Stimulated activated memory B cell treated with anti-CD40 and anti-IgM and Interleukin-4, amounts not matched to agents 10 μg/mL and 1 μg/mL and 100 μg/mL, for 72 hours (primary cell): ENCODE data around the gene ZNF496.

Source experiments
- ATAC-seq: fragments of 150-1000 bp; cut with Tn5 transposase; 2 replicates; pipeline ENCODE4 v1.10.0; 2021
- H3K27ac Mint-ChIP-seq: one replicate; pipeline ENCODE4 v1.8.0; 2022; ENCODE audit warnings: mild to moderate bottlenecking, mixed read lengths
- H3K27me3 Mint-ChIP-seq: one replicate; pipeline ENCODE4 v1.8.0; 2022; ENCODE audit warnings: mixed read lengths
- H3K36me3 Mint-ChIP-seq: one replicate; pipeline ENCODE4 v1.8.0; 2022; ENCODE audit warnings: mixed read lengths
- H3K4me1 Mint-ChIP-seq: one replicate; pipeline ENCODE4 v1.8.0; 2022; ENCODE audit warnings: mixed read lengths
- H3K4me3 Mint-ChIP-seq: one replicate; pipeline ENCODE4 v1.8.0; 2022; ENCODE audit warnings: mild to moderate bottlenecking, moderate library complexity, mixed read lengths
- H3K9me3 Mint-ChIP-seq: one replicate; pipeline ENCODE4 v1.8.0; 2022; ENCODE audit warnings: mixed read lengths

The ZNF496 gene

DNA sequence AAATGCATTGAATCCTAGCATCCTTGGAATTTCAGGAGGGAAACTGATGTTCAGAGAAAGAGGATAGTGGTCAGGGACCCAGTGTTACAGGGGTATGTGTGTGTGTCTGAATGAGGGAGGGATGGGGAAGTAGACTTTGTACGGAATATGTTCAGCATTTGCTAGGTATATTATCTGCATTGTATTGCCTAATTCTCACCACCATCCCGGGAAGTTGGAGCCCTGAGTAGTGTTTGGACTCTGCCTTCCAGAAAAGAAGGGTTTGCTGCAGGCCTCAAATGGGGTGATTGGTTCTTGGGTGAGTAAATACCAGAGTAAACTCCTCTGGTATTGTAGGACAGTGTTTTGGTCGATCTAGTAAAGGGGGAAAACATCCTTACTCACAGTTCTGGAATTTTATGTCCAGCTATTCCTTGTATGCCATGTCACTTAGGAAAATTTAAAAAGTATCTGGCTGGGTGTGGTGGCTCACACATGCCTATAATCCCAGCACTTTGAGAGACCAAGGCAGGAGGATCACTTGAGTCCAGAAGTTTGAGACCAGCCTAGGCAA is 7.1 kb upstream of the ZNF496 start:
- H3K27me3 Mint-ChIP-seq: no peaks in the 10 kb centered on the region
- H3K4me1 Mint-ChIP-seq: peaks cover 30% of the 10 kb centered on the region
- H3K9me3 Mint-ChIP-seq: no peaks in the 10 kb centered on the region
- H3K36me3 Mint-ChIP-seq: peaks cover 9% of the 10 kb centered on the region
- H3K4me3 Mint-ChIP-seq: no peak overlapping the region
- no peak for ATAC-seq
- no peak overlapping the region for H3K27ac Mint-ChIP-seq

DNA sequence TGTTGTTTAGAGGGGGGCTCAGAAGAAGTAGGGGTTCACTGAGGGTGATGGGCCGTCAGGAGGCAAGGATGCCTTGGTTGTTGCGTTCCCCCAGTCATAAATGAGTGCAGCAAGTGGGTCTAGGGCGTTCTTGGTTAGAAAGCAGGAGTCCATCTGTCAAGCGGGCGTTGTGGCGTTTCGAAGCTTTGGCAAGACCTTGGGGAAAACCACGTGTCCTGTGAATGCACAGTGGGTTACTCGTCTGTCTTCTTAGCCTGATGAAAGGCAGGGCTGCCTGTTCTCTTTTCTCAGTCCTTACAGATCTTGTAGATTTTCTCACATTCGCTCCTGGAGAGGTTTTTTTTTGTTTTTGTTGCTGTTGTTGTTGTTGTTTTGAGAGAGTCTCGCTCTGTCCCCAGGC is 6.3 kb upstream of the ZNF496 start:
- Mint-ChIP-seq H3K27me3 (no peaks in the 10 kb centered on the region), H3K36me3 (peaks cover 12% of the 10 kb centered on the region)
- ATAC-seq: no peak

DNA sequence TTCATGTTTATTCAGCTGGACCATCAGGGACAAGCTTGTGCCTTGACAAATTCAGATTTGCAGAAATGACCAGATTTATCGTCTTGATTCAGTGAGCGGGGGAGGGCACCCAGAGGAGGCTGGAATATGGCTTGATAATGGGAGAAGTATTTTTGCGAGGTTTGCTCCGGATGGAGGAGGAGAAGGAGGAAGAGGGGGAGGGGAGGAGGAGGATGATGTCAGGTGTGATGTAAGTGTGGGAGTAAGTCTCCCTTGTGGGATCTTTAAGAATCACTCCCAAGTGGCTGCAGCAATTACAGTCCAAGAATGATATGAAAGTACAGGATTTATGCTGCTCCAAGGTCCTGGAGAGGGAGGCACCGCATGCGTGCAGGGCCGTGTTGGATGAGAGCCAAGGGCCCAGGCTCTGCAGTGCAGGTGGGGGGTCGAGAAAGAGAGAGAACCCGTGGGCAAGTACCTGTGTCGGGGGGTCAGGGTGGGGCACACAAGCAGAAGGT is 5.6 kb upstream of the ZNF496 start:
- Mint-ChIP-seq H3K27me3 (no peaks in the 10 kb centered on the region), H3K4me3 (no peak overlapping the region), H3K9me3 (no peaks in the 10 kb centered on the region), H3K4me1 (peaks cover 26% of the 10 kb centered on the region), H3K27ac (no peak overlapping the region), H3K36me3 (peaks cover 12% of the 10 kb centered on the region)
- no peak for ATAC-seq

More for the DNA sequence above, 6.3 kb upstream of the ZNF496 start:
- no peak overlapping the region for H3K27ac Mint-ChIP-seq
- no peak overlapping the region for H3K4me3 Mint-ChIP-seq
- H3K4me1 Mint-ChIP-seq: peaks cover 26% of the 10 kb centered on the region
- no peaks in the 10 kb centered on the region for H3K9me3 Mint-ChIP-seq

DNA sequence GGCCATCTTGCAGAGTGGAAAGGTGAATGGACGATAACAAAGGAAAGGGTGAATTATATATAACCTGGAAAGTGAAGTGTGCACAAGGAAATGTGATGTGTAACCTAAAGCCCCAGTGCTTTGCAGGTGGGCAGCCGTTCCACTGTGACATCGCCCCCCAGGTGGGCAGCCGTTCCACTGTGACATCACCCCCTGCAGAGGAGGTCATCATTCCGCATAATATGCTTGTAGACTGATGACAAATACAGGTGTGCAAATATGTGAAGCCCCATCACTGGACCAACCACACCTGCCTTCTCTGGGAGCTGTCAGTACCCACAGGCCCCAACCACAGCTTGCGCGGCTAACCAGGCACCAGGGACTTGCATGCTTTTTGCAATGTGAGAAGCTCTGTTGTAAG is 4.7 kb upstream of the ZNF496 start:
- H3K36me3 Mint-ChIP-seq: peaks cover 12% of the 10 kb centered on the region
- no peaks in the 10 kb centered on the region for H3K27me3 Mint-ChIP-seq
- H3K4me1 Mint-ChIP-seq: peaks cover 26% of the 10 kb centered on the region
- H3K4me3 Mint-ChIP-seq: no peak overlapping the region
- H3K27ac Mint-ChIP-seq: no peak overlapping the region
- H3K9me3 Mint-ChIP-seq: no peaks in the 10 kb centered on the region
- no peak for ATAC-seq

DNA sequence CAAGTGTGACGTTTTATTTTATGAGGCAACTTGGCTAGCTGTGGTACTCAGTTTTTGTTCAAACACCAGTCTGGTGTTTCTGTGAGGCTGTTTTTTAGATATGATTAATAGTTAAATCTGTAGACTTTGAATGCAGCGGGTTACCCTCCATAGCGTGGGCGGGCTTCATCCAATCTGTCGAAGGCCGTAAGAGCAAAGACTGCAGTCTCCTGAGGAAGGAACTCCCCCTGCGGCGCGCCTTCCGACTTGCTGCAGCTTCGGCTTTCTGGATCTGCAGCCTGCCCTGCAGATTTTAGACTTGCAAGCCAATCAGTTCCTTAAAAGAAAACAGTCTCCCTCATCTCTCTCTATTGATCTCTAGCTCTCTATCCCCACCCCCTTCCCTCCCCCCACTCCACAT is 4.2 kb upstream of the ZNF496 start:
- H3K9me3 Mint-ChIP-seq: no peaks in the 10 kb centered on the region
- H3K27ac Mint-ChIP-seq: no peak overlapping the region
- H3K4me1 Mint-ChIP-seq: peaks cover 26% of the 10 kb centered on the region
- peaks cover 12% of the 10 kb centered on the region for H3K36me3 Mint-ChIP-seq
- H3K4me3 Mint-ChIP-seq: no peak overlapping the region
- no peaks in the 10 kb centered on the region for H3K27me3 Mint-ChIP-seq
- ATAC-seq: no peak

DNA sequence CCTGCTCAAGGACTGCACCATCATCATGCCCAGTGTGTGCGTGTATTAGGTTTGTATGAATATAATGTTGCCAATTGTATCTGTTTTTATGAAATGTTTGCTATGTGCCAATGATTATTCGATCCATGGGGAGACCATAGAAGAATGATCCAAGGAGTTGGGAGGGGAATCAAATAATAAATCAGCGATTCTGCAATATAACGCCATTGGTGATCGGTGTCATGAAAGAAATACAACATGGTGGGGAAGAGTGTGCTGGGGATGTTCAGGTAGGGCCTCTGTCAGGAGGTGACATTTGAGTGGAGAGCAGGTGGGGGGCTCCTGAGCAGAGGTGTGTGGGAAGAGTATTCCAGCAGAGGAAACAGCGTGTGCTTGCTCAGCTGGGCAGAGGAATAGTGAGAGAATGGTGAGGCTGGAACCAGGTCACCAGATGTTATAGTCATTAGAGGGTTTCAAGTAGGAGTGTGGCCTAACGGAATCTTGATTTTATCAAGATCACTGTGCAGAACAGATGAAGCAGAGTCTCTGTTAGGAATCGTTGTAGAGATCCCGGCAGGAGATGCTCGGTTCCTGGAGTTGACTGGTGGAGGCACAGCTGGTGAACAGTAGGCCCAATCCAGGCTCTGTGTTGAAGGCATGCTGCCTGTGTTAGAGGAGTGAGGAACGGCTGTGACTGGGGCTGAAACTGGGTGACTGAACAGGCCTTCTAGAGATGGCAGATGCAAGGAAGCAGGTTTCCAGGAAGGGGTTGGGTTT is 2.9 kb upstream of the ZNF496 start:
- peaks cover 37% of the 10 kb centered on the region for H3K4me1 Mint-ChIP-seq
- H3K36me3 Mint-ChIP-seq: peaks cover 21% of the 10 kb centered on the region
- H3K4me3 Mint-ChIP-seq: no peak overlapping the region
- no peak overlapping the region for H3K27ac Mint-ChIP-seq
- no peaks in the 10 kb centered on the region for H3K27me3 Mint-ChIP-seq
- ATAC-seq: no peak
- H3K9me3 Mint-ChIP-seq: no peaks in the 10 kb centered on the region

GRCh38 chr1:247332623-247333361 is 1.1 kb upstream of the ZNF496 start:
- Mint-ChIP-seq H3K36me3 (peaks cover 28% of the 10 kb centered on the region), H3K27ac (peak overlapping the region; percentile 35), H3K9me3 (no peaks in the 10 kb centered on the region), H3K4me3 (peak overlapping the region; percentile 76), H3K27me3 (no peaks in the 10 kb centered on the region), H3K4me1 (peaks cover 37% of the 10 kb centered on the region)
- no peak for ATAC-seq

- Mint-ChIP-seq H3K4me3 (peak overlapping the region; percentile 76), H3K4me1 (peaks cover 37% of the 10 kb centered on the region), H3K9me3 (no peaks in the 10 kb centered on the region), H3K27ac (peak overlapping the region; percentile 35), H3K27me3 (no peaks in the 10 kb centered on the region), H3K36me3 (peaks cover 34% of the 10 kb centered on the region)
- peak; percentile 69 for ATAC-seq
Observed at GRCh38 chr1:247332215-247332622, 552 bp upstream of the ZNF496 start.

DNA sequence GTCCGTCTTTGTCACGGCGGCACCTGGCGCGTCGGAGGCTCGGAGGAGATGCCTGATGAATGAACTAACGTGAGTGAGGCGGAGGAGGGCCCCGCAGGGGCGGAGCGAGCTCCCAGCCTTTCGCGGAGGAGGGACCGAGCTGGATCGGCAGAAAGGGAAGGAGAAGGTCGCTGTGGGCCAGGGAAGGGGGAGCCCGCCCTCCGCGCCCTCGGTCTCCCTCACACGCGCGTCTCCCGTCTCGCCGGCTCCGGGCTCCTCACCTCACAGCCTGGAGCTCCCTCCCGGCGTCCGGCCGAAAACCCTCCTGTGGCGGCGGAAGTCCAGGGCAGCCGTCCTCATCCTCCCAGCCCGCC is 519 bp downstream of the ZNF496 start:
- no peaks in the 10 kb centered on the region for H3K9me3 Mint-ChIP-seq
- peak overlapping the region; percentile 83 for H3K27ac Mint-ChIP-seq
- H3K4me1 Mint-ChIP-seq: peaks cover 37% of the 10 kb centered on the region
- ATAC-seq: peak; percentile 72
- H3K27me3 Mint-ChIP-seq: no peaks in the 10 kb centered on the region
- peak overlapping the region; percentile 97 for H3K4me3 Mint-ChIP-seq
- peaks cover 42% of the 10 kb centered on the region for H3K36me3 Mint-ChIP-seq

DNA sequence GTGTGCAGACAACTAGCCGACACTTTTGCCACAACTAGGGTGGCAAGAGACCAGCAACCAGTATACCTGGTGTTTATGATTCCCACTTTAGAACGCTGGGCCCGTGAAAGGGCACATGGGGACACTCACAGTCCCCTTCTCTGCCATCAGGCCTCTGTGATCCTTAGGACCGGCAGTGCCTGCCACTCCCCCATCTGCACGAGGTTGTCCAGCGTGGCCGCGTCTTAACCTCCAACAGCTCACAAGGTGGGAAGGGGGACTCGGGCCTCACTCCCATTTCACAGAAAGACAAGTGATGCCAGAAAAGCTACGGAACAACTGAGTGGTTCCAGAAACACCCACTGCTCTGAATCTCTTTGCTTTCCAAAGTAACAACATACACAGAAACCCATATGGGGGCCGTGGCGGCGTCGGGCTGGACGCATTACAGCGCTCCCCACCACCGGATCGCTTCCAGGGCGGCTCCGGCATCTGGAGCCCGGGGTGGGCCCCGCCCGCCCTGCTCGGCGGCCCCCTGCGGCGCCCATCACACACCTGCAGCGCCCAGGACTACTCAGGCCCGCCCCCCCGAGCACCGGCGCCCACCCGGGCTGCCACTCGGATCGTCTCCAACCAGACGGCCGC is 1.0 kb downstream of the ZNF496 start:
- Mint-ChIP-seq H3K36me3 (peaks cover 43% of the 10 kb centered on the region), H3K4me1 (peaks cover 37% of the 10 kb centered on the region), H3K27me3 (no peaks in the 10 kb centered on the region), H3K9me3 (no peaks in the 10 kb centered on the region), H3K4me3 (peak overlapping the region; percentile 97), H3K27ac (peak overlapping the region; percentile 83)
- ATAC-seq: no peak

DNA sequence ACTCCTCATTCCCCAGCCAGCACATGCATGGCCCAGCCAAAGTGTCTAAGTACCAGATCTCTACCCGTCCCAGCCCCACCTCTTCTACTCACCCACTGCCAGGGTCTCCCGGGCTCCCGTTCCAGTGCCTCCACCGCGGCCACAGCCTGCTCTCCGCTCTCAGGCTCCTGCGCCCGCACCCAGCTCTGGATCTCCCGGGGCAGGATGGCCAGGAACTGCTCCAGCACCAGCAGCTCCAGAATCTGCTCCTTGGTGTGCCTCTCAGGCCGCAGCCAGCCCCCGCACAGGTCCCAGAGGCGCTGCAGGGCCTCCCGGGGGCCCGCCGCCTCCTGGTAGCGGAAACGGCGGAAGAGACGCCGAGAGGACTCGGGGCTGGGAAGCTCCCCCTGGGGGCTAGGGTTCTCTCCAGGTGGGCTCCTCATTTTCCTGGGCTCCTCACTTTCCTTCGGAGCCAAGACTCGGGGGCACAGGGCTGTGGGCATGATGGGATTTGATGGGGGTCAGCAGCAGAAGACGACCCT is 2.5 kb downstream of the ZNF496 start:
- H3K4me1 Mint-ChIP-seq: peaks cover 23% of the 10 kb centered on the region
- no peak for ATAC-seq
- H3K27me3 Mint-ChIP-seq: no peaks in the 10 kb centered on the region
- no peak overlapping the region for H3K27ac Mint-ChIP-seq
- no peaks in the 10 kb centered on the region for H3K9me3 Mint-ChIP-seq
- peaks cover 49% of the 10 kb centered on the region for H3K36me3 Mint-ChIP-seq
- H3K4me3 Mint-ChIP-seq: no peak overlapping the region

GRCh38 chr1:247328311-247328710 is 3.4 kb downstream of the ZNF496 start:
- H3K27ac Mint-ChIP-seq: no peak overlapping the region
- no peak for ATAC-seq
- H3K9me3 Mint-ChIP-seq: no peaks in the 10 kb centered on the region
- H3K27me3 Mint-ChIP-seq: no peaks in the 10 kb centered on the region
- H3K4me1 Mint-ChIP-seq: peaks cover 21% of the 10 kb centered on the region
- no peak overlapping the region for H3K4me3 Mint-ChIP-seq
- peaks cover 52% of the 10 kb centered on the region for H3K36me3 Mint-ChIP-seq

DNA sequence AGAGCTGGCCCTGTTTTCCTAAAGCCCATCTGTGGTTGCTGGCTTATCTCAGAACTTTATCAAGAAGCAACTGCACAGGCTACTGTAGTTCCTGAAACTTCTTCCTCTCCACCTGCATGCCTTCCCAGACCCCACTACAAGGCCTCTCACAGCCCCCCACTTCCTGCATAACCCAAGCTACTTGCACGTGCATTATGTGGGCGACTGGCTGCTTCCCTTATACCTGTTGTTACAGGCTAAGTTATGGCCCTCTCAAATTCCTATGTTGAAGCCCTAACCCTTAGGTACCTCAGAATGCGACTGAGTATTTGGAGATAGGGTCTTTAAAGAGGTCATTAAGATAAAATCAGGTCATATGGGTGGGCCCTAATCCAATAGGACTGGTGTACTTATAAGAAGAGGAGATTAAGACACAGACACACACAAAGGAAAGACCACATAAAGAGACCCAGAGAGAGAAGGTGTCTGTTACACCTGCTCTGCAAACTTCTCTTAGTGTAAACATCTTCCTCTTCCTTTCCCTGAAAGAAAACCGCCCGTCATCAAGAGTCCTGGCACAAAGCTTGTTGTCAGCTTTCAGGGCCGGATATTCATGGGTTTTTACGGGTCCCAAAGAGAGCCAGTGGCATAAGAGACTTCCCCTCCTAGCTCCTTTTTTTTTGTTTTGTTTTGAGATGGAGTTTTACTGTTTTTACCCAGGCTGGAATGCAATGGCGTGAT is 5.1 kb downstream of the ZNF496 start:
- no peak for ATAC-seq
- no peak overlapping the region for H3K27ac Mint-ChIP-seq
- no peaks in the 10 kb centered on the region for H3K9me3 Mint-ChIP-seq
- H3K4me3 Mint-ChIP-seq: no peak overlapping the region
- peaks cover 11% of the 10 kb centered on the region for H3K4me1 Mint-ChIP-seq
- no peaks in the 10 kb centered on the region for H3K27me3 Mint-ChIP-seq
- peaks cover 69% of the 10 kb centered on the region for H3K36me3 Mint-ChIP-seq

GRCh38 chr1:247324923-247325322 is 6.7 kb downstream of the ZNF496 start:
- peaks cover 74% of the 10 kb centered on the region for H3K36me3 Mint-ChIP-seq
- H3K27ac Mint-ChIP-seq: no peak overlapping the region
- H3K4me1 Mint-ChIP-seq: peaks cover 2% of the 10 kb centered on the region
- H3K4me3 Mint-ChIP-seq: no peak overlapping the region
- H3K27me3 Mint-ChIP-seq: no peaks in the 10 kb centered on the region
- ATAC-seq: no peak
- H3K9me3 Mint-ChIP-seq: no peaks in the 10 kb centered on the region
